ENCODE results near the gene SEMA4D. TPM values are rescaled to one million over a fixed set of nuclear protein-coding genes. Genes with fewer than 3 reads are reported as not detected.

SEMA4D gene
- total RNA-seq (10 to 100 TPM in 1 of 4 donors, 1 to 10 TPM in 3; 4.6 to 13.0 (median 7.0) TPM), polyA plus RNA-seq (10 to 100 TPM in 1 of 3 donors, 1 to 10 TPM in 2; 1.4 to 35.1 (median 3.6) TPM)

- peak within 1 kb of the TSS in 3 of 4 donors; percentile 47 to 60 (median 58) for H3K27ac ChIP-seq
- no peaks in the 10 kb centered on the region for H3K9me3 ChIP-seq
- intact Hi-C loops (cut with DNase I) = no loop called here
- peaks cover 0 to 20% (median 9%) of the 10 kb centered on the region in 4 donors for H3K4me1 ChIP-seq
- H3K36me3 ChIP-seq = no peaks in the 10 kb centered on the region
- 7 to 10% methylated on average over 42 of the region's 42 CpGs for WGBS, 2 donors
- TF ChIP-seq POLR2AphosphoS5 (IDR thresholded peaks at IDR 0.05) (no peak), CTCF (IDR thresholded peaks at IDR 0.05) (no peak), EP300 (IDR thresholded peaks at IDR 0.05) (no peak), POLR2A (IDR thresholded peaks at IDR 0.05) (no peak)
- peak; percentile 89 for DNase-seq
- H3K4me3 ChIP-seq = peak within 1 kb of the TSS; percentile 53 to 90 (median 70)
- no peaks in the 10 kb centered on the region for H3K27me3 ChIP-seq
These were observed at the start of gene SEMA4D for GRCh38 chr9:89497978-89498851. Gene SEMA4D (minus strand): TSS chr9:89498113. CDS start chr9:89405456, 92,657 bp downstream.

DNA sequence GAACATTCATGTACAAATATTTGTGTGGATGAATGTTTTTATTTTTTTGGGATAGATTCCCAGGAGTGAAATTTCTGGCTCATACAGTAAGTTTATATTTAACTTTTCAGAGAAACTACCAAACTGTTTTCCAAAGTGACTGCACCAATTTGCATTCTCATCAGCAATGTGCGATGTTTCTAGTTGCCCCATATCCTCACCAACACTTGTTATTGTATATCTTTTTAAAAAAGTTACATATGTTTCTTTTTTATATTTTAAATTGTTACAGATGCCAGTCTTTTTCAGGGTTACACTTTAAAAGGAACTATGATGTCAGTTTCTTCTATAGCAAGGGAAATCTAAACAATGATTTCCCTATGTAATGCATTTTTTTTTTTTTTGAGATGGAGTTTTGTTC lies 49.1 kb upstream of the SEMA4D start:
- no peaks in the 10 kb centered on the region for H3K4me1 ChIP-seq
- H3K27me3 ChIP-seq = peaks cover 0 to 4% (median 0%) of the 10 kb centered on the region in 3 donors
- peaks cover 0 to 3% (median 0%) of the 10 kb centered on the region in 4 donors for H3K9me3 ChIP-seq
- TF ChIP-seq POLR2AphosphoS5 (IDR thresholded peaks at IDR 0.05) = no peak
- no peak for TF ChIP-seq POLR2A (IDR thresholded peaks at IDR 0.05)
- no peak for TF ChIP-seq CTCF (IDR thresholded peaks at IDR 0.05)
- TF ChIP-seq EP300 (IDR thresholded peaks at IDR 0.05) = no peak
- no peak for DNase-seq
- H3K27ac ChIP-seq = no peak overlapping the region
- 96 to 100% methylated on average over 1 of the region's 1 CpG for WGBS, 2 donors
- no peak overlapping the region for H3K4me3 ChIP-seq
- intact Hi-C loops (cut with DNase I) = loop anchor here (10.0 kb wide), 1 partner anchor 162 kb away; no protein-coding TSS in a partner anchor
- no peaks in the 10 kb centered on the region for H3K36me3 ChIP-seq

- H3K27ac ChIP-seq = no peak overlapping the region
- WGBS, 2 donors = 82 to 86% methylated on average over 5 of the region's 5 CpGs
- no peaks in the 10 kb centered on the region for H3K4me1 ChIP-seq
- peaks cover 0 to 3% (median 0%) of the 10 kb centered on the region in 4 donors for H3K9me3 ChIP-seq
- peaks cover 0 to 4% (median 0%) of the 10 kb centered on the region in 3 donors for H3K27me3 ChIP-seq
- TF ChIP-seq POLR2A (IDR thresholded peaks at IDR 0.05) (no peak), EP300 (IDR thresholded peaks at IDR 0.05) (no peak), CTCF (IDR thresholded peaks at IDR 0.05) (no peak), POLR2AphosphoS5 (IDR thresholded peaks at IDR 0.05) (no peak)
- no peaks in the 10 kb centered on the region for H3K36me3 ChIP-seq
- intact Hi-C loops (cut with DNase I) = loop anchor here (10.0 kb wide), 1 partner anchor 159 kb away; no protein-coding TSS in a partner anchor
- no peak for DNase-seq
- H3K4me3 ChIP-seq = no peak overlapping the region
These were observed 46.4 kb upstream of the SEMA4D start for GRCh38 chr9:89544279-89544661.

DNA sequence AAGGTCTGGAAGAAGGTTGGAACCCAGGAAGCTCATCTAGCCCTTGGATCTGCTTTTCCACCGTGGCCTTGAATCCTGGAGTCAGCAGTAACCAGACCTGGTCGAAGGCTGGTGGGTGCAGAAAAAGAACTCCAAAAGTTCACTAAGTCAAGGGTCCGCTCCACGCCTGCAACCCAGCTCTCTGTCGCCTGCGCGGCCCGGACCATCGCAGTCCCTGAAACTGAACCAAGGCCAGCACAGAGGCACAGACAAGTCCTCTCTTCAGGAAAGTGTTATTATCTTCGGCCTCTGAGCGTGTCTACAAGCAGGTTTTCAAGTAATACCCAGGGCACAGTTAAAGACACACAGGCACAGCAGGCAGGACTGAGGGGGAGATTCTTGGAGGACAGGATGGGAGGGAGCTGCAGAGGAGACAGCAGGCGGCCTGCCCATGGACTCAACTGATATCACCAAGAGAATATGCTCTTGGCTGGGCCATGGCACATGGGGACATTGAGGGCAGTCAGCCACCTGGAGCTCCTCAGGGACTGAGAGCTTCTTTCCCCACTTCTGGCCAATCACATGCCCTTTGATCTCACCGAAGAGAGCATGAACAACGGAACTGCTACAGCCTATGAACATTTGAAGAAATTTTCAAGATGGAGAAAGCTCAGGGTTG lies 45.8 kb upstream of the SEMA4D start:
- no peak overlapping the region for H3K27ac ChIP-seq
- no peaks in the 10 kb centered on the region for H3K4me1 ChIP-seq
- peaks cover 0 to 4% (median 0%) of the 10 kb centered on the region in 3 donors for H3K27me3 ChIP-seq
- DNase-seq = no peak
- H3K4me3 ChIP-seq = no peak overlapping the region
- 92% methylated on average over 14 of the region's 14 CpGs for WGBS, 2 donors
- H3K36me3 ChIP-seq = no peaks in the 10 kb centered on the region
- H3K9me3 ChIP-seq = peaks cover 0 to 3% (median 0%) of the 10 kb centered on the region in 4 donors
- intact Hi-C loops (cut with DNase I) = loop anchor here (10.0 kb wide), 1 partner anchor 159 kb away; no protein-coding TSS in a partner anchor
- TF ChIP-seq CTCF (IDR thresholded peaks at IDR 0.05) (no peak), EP300 (IDR thresholded peaks at IDR 0.05) (no peak), POLR2AphosphoS5 (IDR thresholded peaks at IDR 0.05) (no peak), POLR2A (IDR thresholded peaks at IDR 0.05) (no peak)
